ENCODE measurements around the gene SAP30L. TPM values are rescaled to one million over a fixed set of nuclear protein-coding genes. Genes with fewer than 3 reads are reported as not detected.

SAP30L gene
- total RNA-seq, 3 donors from 2014 or later (not counting 1 experiment from before 2014, with no cell fraction given), result 37.0 to 48.4 (median 47.6) TPM

GRCh38 chr5:154498994-154499393, 53.2 kb downstream of the SAP30L start:
- TF ChIP-seq, protein P1, sequence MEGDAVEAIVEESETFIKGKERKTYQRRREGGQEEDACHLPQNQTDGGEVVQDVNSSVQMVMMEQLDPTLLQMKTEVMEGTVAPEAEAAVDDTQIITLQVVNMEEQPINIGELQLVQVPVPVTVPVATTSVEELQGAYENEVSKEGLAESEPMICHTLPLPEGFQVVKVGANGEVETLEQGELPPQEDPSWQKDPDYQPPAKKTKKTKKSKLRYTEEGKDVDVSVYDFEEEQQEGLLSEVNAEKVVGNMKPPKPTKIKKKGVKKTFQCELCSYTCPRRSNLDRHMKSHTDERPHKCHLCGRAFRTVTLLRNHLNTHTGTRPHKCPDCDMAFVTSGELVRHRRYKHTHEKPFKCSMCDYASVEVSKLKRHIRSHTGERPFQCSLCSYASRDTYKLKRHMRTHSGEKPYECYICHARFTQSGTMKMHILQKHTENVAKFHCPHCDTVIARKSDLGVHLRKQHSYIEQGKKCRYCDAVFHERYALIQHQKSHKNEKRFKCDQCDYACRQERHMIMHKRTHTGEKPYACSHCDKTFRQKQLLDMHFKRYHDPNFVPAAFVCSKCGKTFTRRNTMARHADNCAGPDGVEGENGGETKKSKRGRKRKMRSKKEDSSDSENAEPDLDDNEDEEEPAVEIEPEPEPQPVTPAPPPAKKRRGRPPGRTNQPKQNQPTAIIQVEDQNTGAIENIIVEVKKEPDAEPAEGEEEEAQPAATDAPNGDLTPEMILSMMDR (IDR thresholded peaks at IDR 0.05), result no peak
- no peak overlapping the region for H3K27ac ChIP-seq (ENCODE audit: low read length)
- H3K4me1 ChIP-seq (ENCODE audit: control insufficient read depth, insufficient read depth, low read length), result peaks cover 15% of the 10 kb centered on the region
- no peak for DNase-seq
- intact Hi-C loops (cut with micrococcal nuclease), result no loop called here
- ATAC-seq, result no peak
- H3K9me3 Mint-ChIP-seq, result no peaks in the 10 kb centered on the region
- 95% methylated on average over 2 of the region's 2 CpGs for WGBS (ENCODE audit: insufficient coverage)
- peaks cover 14% of the 10 kb centered on the region for H3K27me3 ChIP-seq (ENCODE audit: control insufficient read depth, insufficient read depth, low read length)
- H3K27me3 Mint-ChIP-seq (ENCODE audit: low read depth in 2 of 2), result peaks cover 57 to 85% of the 10 kb centered on the region in 2 donors
- no peaks in the 10 kb centered on the region for H3K36me3 Mint-ChIP-seq
- H3K4me1 Mint-ChIP-seq, result peaks cover 13 to 14% of the 10 kb centered on the region in 2 donors
- H3K36me3 ChIP-seq (ENCODE audit: control insufficient read depth, insufficient read depth, low read length), result no peaks in the 10 kb centered on the region
- no peak overlapping the region for H3K4me3 Mint-ChIP-seq
- no peak overlapping the region for H3K27ac Mint-ChIP-seq
- no peak overlapping the region for H3K4me3 ChIP-seq (ENCODE audit: low read length)
- no peaks in the 10 kb centered on the region for H3K9me3 ChIP-seq (ENCODE audit: control insufficient read depth, insufficient read depth, low read length)

GRCh38 chr5:154501566-154501965, 55.8 kb downstream of the SAP30L start:
- no peak overlapping the region for H3K27ac ChIP-seq (ENCODE audit: low read length)
- ATAC-seq (no peak), DNase-seq (no peak)
- no peaks in the 10 kb centered on the region for H3K9me3 ChIP-seq (ENCODE audit: control insufficient read depth, insufficient read depth, low read length)
- WGBS (ENCODE audit: insufficient coverage), result 67% methylated on average over 2 of the region's 2 CpGs
- Mint-ChIP-seq H3K9me3 (no peaks in the 10 kb centered on the region), H3K27me3 (ENCODE audit: low read depth in 2 of 2) (peaks cover 45 to 68% of the 10 kb centered on the region in 2 donors), H3K27ac (no peak overlapping the region), H3K36me3 (no peaks in the 10 kb centered on the region), H3K4me1 (peaks cover 13 to 14% of the 10 kb centered on the region in 2 donors), H3K4me3 (no peak overlapping the region)
- peaks cover 15% of the 10 kb centered on the region for H3K4me1 ChIP-seq (ENCODE audit: control insufficient read depth, insufficient read depth, low read length)
- intact Hi-C loops (cut with micrococcal nuclease), result no loop called here
- peaks cover 12% of the 10 kb centered on the region for H3K27me3 ChIP-seq (ENCODE audit: control insufficient read depth, insufficient read depth, low read length)
- TF ChIP-seq, protein P1 (IDR thresholded peaks at IDR 0.05), result no peak
- H3K4me3 ChIP-seq (ENCODE audit: low read length), result no peak overlapping the region
- no peaks in the 10 kb centered on the region for H3K36me3 ChIP-seq (ENCODE audit: control insufficient read depth, insufficient read depth, low read length)

DNA sequence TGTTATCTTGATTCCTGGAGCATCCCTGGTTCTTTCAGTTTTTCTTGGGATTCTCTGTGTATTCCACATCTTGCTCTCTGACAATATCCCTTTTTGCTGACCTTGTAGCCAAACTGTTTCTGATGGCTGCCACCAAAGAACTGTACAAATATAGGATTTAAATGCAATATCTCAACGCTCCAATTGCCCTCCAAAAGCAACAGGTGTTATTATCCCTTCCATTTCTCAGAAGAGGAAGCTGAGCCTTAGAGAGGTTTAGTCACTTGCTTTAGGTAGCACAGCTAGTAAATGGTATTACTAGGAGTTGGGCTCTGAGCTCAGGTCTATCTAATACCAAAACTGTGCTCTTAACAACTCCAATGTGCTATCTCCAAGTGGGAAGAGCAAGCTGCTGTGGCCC, 56.4 kb downstream of the SAP30L start:
- Mint-ChIP-seq H3K4me3 (no peak overlapping the region), H3K9me3 (no peaks in the 10 kb centered on the region), H3K4me1 (peaks cover 13 to 14% of the 10 kb centered on the region in 2 donors), H3K27me3 (ENCODE audit: low read depth in 2 of 2) (peaks cover 46 to 69% of the 10 kb centered on the region in 2 donors), H3K27ac (no peak overlapping the region), H3K36me3 (no peaks in the 10 kb centered on the region)
- ATAC-seq (no peak), DNase-seq (no peak)
- intact Hi-C loops (cut with micrococcal nuclease), result no loop called here
- Histone ChIP-seq H3K36me3 (ENCODE audit: control insufficient read depth, insufficient read depth, low read length) (no peaks in the 10 kb centered on the region), H3K4me3 (ENCODE audit: low read length) (no peak overlapping the region), H3K9me3 (ENCODE audit: control insufficient read depth, insufficient read depth, low read length) (no peaks in the 10 kb centered on the region), H3K4me1 (ENCODE audit: control insufficient read depth, insufficient read depth, low read length) (peaks cover 15% of the 10 kb centered on the region), H3K27ac (ENCODE audit: low read length) (no peak overlapping the region), H3K27me3 (ENCODE audit: control insufficient read depth, insufficient read depth, low read length) (peaks cover 12% of the 10 kb centered on the region)
- TF ChIP-seq, protein P1 (IDR thresholded peaks at IDR 0.05), result no peak
- WGBS (ENCODE audit: insufficient coverage), result 100% methylated on average over 1 of the region's 1 CpG

DNA sequence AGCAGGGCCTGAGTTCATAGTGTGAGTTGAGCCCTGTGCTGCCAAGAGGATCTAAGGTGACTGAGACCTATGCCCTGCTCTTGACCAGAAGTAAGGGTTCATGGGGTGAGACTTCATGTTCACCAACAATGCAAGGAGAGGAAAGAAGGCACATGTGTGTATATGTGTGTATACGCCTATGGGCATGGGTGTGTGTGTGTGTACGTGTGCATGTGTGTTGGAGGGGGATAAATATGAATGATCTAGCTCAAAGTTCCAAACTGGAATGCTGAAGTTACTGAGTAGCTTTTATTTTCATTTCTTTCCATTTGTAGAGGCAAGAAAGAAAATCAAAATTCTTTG, 57.9 kb downstream of the SAP30L start:
- Histone ChIP-seq H3K9me3 (ENCODE audit: control insufficient read depth, insufficient read depth, low read length) (no peaks in the 10 kb centered on the region), H3K36me3 (ENCODE audit: control insufficient read depth, insufficient read depth, low read length) (no peaks in the 10 kb centered on the region), H3K4me1 (ENCODE audit: control insufficient read depth, insufficient read depth, low read length) (peaks cover 22% of the 10 kb centered on the region), H3K27ac (ENCODE audit: low read length) (no peak overlapping the region), H3K4me3 (ENCODE audit: low read length) (no peak overlapping the region), H3K27me3 (ENCODE audit: control insufficient read depth, insufficient read depth, low read length) (peaks cover 12% of the 10 kb centered on the region)
- peaks cover 13 to 22% of the 10 kb centered on the region in 2 donors for H3K4me1 Mint-ChIP-seq
- H3K27me3 Mint-ChIP-seq (ENCODE audit: low read depth in 2 of 2), result peaks cover 42 to 66% of the 10 kb centered on the region in 2 donors
- H3K4me3 Mint-ChIP-seq, result peak overlapping the region; percentile 35
- no peak overlapping the region for H3K27ac Mint-ChIP-seq
- no peak for DNase-seq
- ATAC-seq, result no peak
- intact Hi-C loops (cut with micrococcal nuclease), result no loop called here
- 97% methylated on average over 2 of the region's 2 CpGs for WGBS (ENCODE audit: insufficient coverage)
- no peaks in the 10 kb centered on the region for H3K36me3 Mint-ChIP-seq
- H3K9me3 Mint-ChIP-seq, result no peaks in the 10 kb centered on the region
- TF ChIP-seq, protein P1 (IDR thresholded peaks at IDR 0.05), result no peak

Data from natural killer cell (primary cell).